ENCODE data around the gene CAMK2N2. TPM values are rescaled to one million over a fixed set of nuclear protein-coding genes. Genes with fewer than 3 reads are reported as not detected.

CAMK2N2 gene
- total and polyA plus RNA-seq, 9 of the 15 experiments (the other 6 are each of a cell fraction or from before 2014, with no cell fraction given) = 0.08 to 0.22 (median 0.11) TPM; not detected in 5

GRCh38 chr3:184257083-184257915 is 4.1 kb downstream of the CAMK2N2 start:
- Histone ChIP-seq H2AFZ (ENCODE audit: low read depth, low read length) (no peak overlapping the region), H3K27me3 (ENCODE audit: control insufficient read depth in 2 of 2, insufficient read depth in 2 of 2, low read length in 2 of 2) (peaks cover 5 to 23% of the 10 kb centered on the region in 2 experiments; a peak in 4 of 5 replicates), H3K4me2 (ENCODE audit: insufficient read depth, low read length) (no peak overlapping the region), H3K9ac (ENCODE audit: insufficient read depth in 1 of 2, low read depth in 2 of 2, low read length in 2 of 2) (no peak overlapping the region), H3K4me1 (replicated peaks in 1 of 2; ENCODE audit: control insufficient read depth in 2 of 2, insufficient read depth in 2 of 2, low read length in 2 of 2) (peaks cover 11 to 30% of the 10 kb centered on the region in 2 experiments; a peak in 4 of 5 replicates), H3K9me1 (ENCODE audit: control insufficient read depth, insufficient read depth, low read length) (no peaks in the 10 kb centered on the region), H4K20me1 (replicated peaks; ENCODE audit: control insufficient read depth, insufficient read depth, low read length) (peaks cover 34% of the 10 kb centered on the region), H3K27ac (ENCODE audit: extremely low read depth, low read depth, low read length) (no peak overlapping the region), H3K79me2 (ENCODE audit: control insufficient read depth, insufficient read depth, low read length) (no peaks in the 10 kb centered on the region; the same call in 2 of the 3 replicates), H3K9me3 (replicated peaks; ENCODE audit: control insufficient read depth, insufficient read depth, low read depth, low read length) (no peaks in the 10 kb centered on the region), H3K4me3 (no peak overlapping the region), H3K36me3 (ENCODE audit: control insufficient read depth, insufficient read depth, low read length) (no peaks in the 10 kb centered on the region)
- TF ChIP-seq CAMTA2 (CRISPR knock-in tag; conservative IDR thresholded peaks at IDR 0.05) (no peak), SREBF1 (IDR thresholded peaks at IDR 0.05; ENCODE audit: borderline replicate concordance, low read depth, low read length) (no peak), HES1 (IDR thresholded peaks at IDR 0.05; ENCODE audit: low read depth) (no peak), SRF (CRISPR knock-in tag; IDR thresholded peaks at IDR 0.05) (no peak), SRSF9 (IDR thresholded peaks at IDR 0.05; ENCODE audit: borderline replicate concordance, low read depth, low read length) (no peak), JUNB (CRISPR knock-in tag; conservative IDR thresholded peaks at IDR 0.05) (no peak), ASH1L (IDR thresholded peaks at IDR 0.05; ENCODE audit: borderline replicate concordance, low read depth, partially characterized antibody) (no peak), KHSRP (IDR thresholded peaks at IDR 0.05) (no peak), ZBTB9 (CRISPR knock-in tag; IDR thresholded peaks at IDR 0.05) (no peak), TEAD4 (IDR thresholded peaks at IDR 0.05; ENCODE audit: low read length) (no peak), TEAD4 (CRISPR knock-in tag; IDR thresholded peaks at IDR 0.05; ENCODE audit: borderline replicate concordance) (no peak), FUS (optimal IDR thresholded peaks at IDR 0.05; ENCODE audit: low read depth, low read length) (no peak)
- TF ChIP-seq, protein P1, sequence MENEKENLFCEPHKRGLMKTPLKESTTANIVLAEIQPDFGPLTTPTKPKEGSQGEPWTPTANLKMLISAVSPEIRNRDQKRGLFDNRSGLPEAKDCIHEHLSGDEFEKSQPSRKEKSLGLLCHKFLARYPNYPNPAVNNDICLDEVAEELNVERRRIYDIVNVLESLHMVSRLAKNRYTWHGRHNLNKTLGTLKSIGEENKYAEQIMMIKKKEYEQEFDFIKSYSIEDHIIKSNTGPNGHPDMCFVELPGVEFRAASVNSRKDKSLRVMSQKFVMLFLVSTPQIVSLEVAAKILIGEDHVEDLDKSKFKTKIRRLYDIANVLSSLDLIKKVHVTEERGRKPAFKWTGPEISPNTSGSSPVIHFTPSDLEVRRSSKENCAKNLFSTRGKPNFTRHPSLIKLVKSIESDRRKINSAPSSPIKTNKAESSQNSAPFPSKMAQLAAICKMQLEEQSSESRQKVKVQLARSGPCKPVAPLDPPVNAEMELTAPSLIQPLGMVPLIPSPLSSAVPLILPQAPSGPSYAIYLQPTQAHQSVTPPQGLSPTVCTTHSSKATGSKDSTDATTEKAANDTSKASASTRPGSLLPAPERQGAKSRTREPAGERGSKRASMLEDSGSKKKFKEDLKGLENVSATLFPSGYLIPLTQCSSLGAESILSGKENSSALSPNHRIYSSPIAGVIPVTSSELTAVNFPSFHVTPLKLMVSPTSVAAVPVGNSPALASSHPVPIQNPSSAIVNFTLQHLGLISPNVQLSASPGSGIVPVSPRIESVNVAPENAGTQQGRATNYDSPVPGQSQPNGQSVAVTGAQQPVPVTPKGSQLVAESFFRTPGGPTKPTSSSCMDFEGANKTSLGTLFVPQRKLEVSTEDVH (IDR thresholded peaks at IDR 0.05; ENCODE audit: low read depth, partially characterized antibody) = no peak
- TF ChIP-seq, protein P2, sequence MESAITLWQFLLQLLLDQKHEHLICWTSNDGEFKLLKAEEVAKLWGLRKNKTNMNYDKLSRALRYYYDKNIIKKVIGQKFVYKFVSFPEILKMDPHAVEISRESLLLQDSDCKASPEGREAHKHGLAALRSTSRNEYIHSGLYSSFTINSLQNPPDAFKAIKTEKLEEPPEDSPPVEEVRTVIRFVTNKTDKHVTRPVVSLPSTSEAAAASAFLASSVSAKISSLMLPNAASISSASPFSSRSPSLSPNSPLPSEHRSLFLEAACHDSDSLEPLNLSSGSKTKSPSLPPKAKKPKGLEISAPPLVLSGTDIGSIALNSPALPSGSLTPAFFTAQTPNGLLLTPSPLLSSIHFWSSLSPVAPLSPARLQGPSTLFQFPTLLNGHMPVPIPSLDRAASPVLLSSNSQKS (CRISPR knock-in tag; IDR thresholded peaks at IDR 0.05) = no peak
- 71% methylated on average over 21 of the region's 23 CpGs for WGBS (ENCODE audit: insufficient coverage, low coverage, missing lambda C conversion rate)
- no TSS peak for BruUV-seq (replicated peaks)
- DNase-seq (ENCODE audit: extremely low read depth in 1 of 4, low spot score in 3 of 4) (no peak), ATAC-seq (no peak), FAIRE-seq (no peak)
- intact Hi-C loops (cut with micrococcal nuclease) (no loop called here), in situ Hi-C loops (cut with MboI) (no loop called here)
- ChIA-PET POLR2A (interaction anchor here (1.2 kb wide), 1 partner anchor 8 kb away, joined by 4 read pairs; the partner anchor contains the start of gene EEF1AKMT4), CTCF (ENCODE audit: low intra/inter-chr PET ratio) (no interaction called here)

All from K562 (cell line).